DMS53 (cell line): ENCODE results near the gene AADACL3.
"Not testable (repeated sequence)": the region's sequence is repeated elsewhere in the genome, so short reads cannot be mapped to it uniquely, and the experiment has no call there.

Experiments
- DNase-seq: peaks from one replicate; lab custom pipeline; 2025; lab: John Stamatoyannopoulos, UW

The AADACL3 gene

GRCh38 chr1:12715896-12716437 lies at the start of gene AADACL3:
TSS of gene AADACL3 (plus strand) at chr1:12716110. CDS start at chr1:12716177, 67 bp downstream.
- DNase-seq: no peak

GRCh38 chr1:12666141-12666735 lies 49.7 kb upstream of the AADACL3 start:
- DNase-seq: no peak

- DNase-seq: no peak
Observed at GRCh38 chr1:12669529-12670068, 46.3 kb upstream of the AADACL3 start.

- DNase-seq: no peak
Observed at GRCh38 chr1:12674358-12674757, 41.6 kb upstream of the AADACL3 start.

GRCh38 chr1:12676122-12676521 lies 39.8 kb upstream of the AADACL3 start:
- DNase-seq: not testable (repeated sequence)

- no peak for DNase-seq
Observed at GRCh38 chr1:12677565-12677964, 38.3 kb upstream of the AADACL3 start.

- no peak for DNase-seq
Observed at GRCh38 chr1:12678350-12678749, 37.6 kb upstream of the AADACL3 start.

GRCh38 chr1:12678820-12679219 lies 37.1 kb upstream of the AADACL3 start:
- no peak for DNase-seq

GRCh38 chr1:12690156-12690555 lies 25.8 kb upstream of the AADACL3 start:
- no peak for DNase-seq

- DNase-seq: no peak
Observed at GRCh38 chr1:12692967-12693782, 22.7 kb upstream of the AADACL3 start.

GRCh38 chr1:12696658-12697057 lies 19.3 kb upstream of the AADACL3 start:
- DNase-seq: no peak

GRCh38 chr1:12697397-12697796 lies 18.5 kb upstream of the AADACL3 start:
- no peak for DNase-seq

- DNase-seq: no peak
Observed at GRCh38 chr1:12703821-12704451, 12.0 kb upstream of the AADACL3 start.

- DNase-seq: no peak
Observed at GRCh38 chr1:12706061-12706460, 9.8 kb upstream of the AADACL3 start.

- DNase-seq: no peak
Observed at GRCh38 chr1:12708396-12709090, 7.4 kb upstream of the AADACL3 start.

- DNase-seq: no peak
Observed at GRCh38 chr1:12709091-12709491, 6.8 kb upstream of the AADACL3 start.

- DNase-seq: no peak
Observed at GRCh38 chr1:12709696-12710095, 6.2 kb upstream of the AADACL3 start.

GRCh38 chr1:12711536-12711935 lies 4.4 kb upstream of the AADACL3 start:
- DNase-seq: no peak

GRCh38 chr1:12712076-12712475 lies 3.8 kb upstream of the AADACL3 start:
- no peak for DNase-seq

GRCh38 chr1:12712929-12713328 lies 3.0 kb upstream of the AADACL3 start:
- no peak for DNase-seq

GRCh38 chr1:12713651-12714050 lies 2.3 kb upstream of the AADACL3 start:
- not testable (repeated sequence) for DNase-seq
